ENCODE data around the gene LHFPL6. TPM values are rescaled to one million over a fixed set of nuclear protein-coding genes. Genes with fewer than 3 reads are reported as not detected.

LHFPL6 gene
- total and polyA plus RNA-seq, 5 donors from 2014 or later: 0.20 to 0.42 TPM; not detected in 3

GRCh38 chr13:39391761-39392160, 211.2 kb downstream of the LHFPL6 start:
- Histone ChIP-seq H3K9me3 (ENCODE audit: control insufficient read depth in 2 of 2, low read length in 2 of 2) (no peaks in the 10 kb centered on the region), H3K4me1 (ENCODE audit: control insufficient read depth, insufficient read depth, low read length, poor library complexity, severe bottlenecking) (no peaks in the 10 kb centered on the region), H3K36me3 (ENCODE audit: control insufficient read depth, insufficient read depth, low read length) (no peaks in the 10 kb centered on the region), H3K27me3 (ENCODE audit: control insufficient read depth, insufficient read depth, low read length) (no peaks in the 10 kb centered on the region), H3K27ac (ENCODE audit: insufficient read depth, low read length, poor library complexity, severe bottlenecking) (no peak overlapping the region), H3K4me3 (ENCODE audit: low read depth, low read length) (no peak overlapping the region)
- Mint-ChIP-seq H3K27ac (no peak overlapping the region), H3K36me3 (no peaks in the 10 kb centered on the region), H3K4me3 (no peak overlapping the region), H3K27me3 (peaks cover 4% of the 10 kb centered on the region), H3K9me3 (no peaks in the 10 kb centered on the region), H3K4me1 (no peaks in the 10 kb centered on the region)
- no peak for DNase-seq
- ATAC-seq (ENCODE audit: low read depth in 2 of 2): no peak

DNA sequence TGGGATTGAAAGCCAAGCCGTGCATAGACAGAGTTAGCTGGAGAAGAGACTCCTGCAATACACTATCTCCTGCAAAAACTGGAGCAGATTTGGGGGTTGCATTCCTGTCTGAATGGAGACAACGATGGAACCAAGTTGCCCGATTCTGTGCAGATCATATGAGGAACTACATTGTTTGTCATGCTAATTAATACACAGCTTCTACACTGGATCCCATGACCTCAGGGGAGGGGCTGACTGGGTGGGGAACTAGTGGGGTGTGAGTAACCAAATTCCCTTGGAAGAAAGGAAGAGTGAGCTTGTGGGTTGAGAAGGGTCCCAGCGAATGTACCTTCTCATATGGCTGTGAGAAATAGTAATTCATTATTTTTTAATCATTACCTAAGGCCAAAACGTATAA, 214.0 kb downstream of the LHFPL6 start:
- no peak overlapping the region for H3K27ac Mint-ChIP-seq
- Histone ChIP-seq H3K4me3 (ENCODE audit: low read depth, low read length) (no peak overlapping the region), H3K9me3 (ENCODE audit: control insufficient read depth in 2 of 2, low read length in 2 of 2) (no peaks in the 10 kb centered on the region), H3K27ac (ENCODE audit: insufficient read depth, low read length, poor library complexity, severe bottlenecking) (no peak overlapping the region), H3K36me3 (ENCODE audit: control insufficient read depth, insufficient read depth, low read length) (no peaks in the 10 kb centered on the region), H3K27me3 (ENCODE audit: control insufficient read depth, insufficient read depth, low read length) (no peaks in the 10 kb centered on the region), H3K4me1 (ENCODE audit: control insufficient read depth, insufficient read depth, low read length, poor library complexity, severe bottlenecking) (no peaks in the 10 kb centered on the region)
- no peak overlapping the region for H3K4me3 Mint-ChIP-seq
- H3K4me1 Mint-ChIP-seq: no peaks in the 10 kb centered on the region
- H3K36me3 Mint-ChIP-seq: no peaks in the 10 kb centered on the region
- ATAC-seq (ENCODE audit: low read depth in 2 of 2) (no peak), DNase-seq (no peak)
- peaks cover under 1% of the 10 kb centered on the region for H3K27me3 Mint-ChIP-seq
- H3K9me3 Mint-ChIP-seq: no peaks in the 10 kb centered on the region

DNA sequence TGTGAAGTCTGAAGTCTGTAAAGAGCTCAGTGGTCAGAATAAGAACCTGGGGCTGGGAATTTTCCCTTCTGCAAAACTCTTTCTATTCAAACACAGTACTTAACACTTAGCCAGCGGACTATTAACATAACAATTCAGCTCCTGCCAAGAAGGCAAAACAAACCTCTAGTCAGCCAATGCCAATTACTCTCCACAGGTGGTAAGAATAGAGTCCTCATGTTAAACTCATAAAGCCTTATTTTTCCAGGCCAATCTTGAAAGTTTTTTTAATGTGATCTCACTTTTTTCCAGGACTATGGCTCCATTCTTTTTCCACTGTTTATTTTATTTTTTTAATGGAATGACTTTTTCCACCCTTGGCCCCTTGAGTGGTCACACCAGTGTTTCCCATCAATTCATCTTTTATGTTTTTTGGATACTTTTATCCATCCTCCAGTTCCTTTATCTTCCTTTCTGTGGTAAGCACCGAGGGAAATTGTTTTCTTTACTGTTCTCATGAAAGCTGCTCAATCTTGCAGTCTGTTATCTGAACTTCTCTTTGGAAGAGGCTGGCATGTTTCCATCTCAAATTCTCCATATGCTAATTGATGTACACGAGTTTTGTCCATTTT, 217.3 kb downstream of the LHFPL6 start:
- Mint-ChIP-seq H3K27me3 (peaks cover 5% of the 10 kb centered on the region), H3K9me3 (no peaks in the 10 kb centered on the region), H3K4me1 (no peaks in the 10 kb centered on the region), H3K4me3 (no peak overlapping the region), H3K27ac (no peak overlapping the region), H3K36me3 (no peaks in the 10 kb centered on the region)
- Histone ChIP-seq H3K4me3 (ENCODE audit: low read depth, low read length) (no peak overlapping the region), H3K27me3 (ENCODE audit: control insufficient read depth, insufficient read depth, low read length) (no peaks in the 10 kb centered on the region), H3K36me3 (ENCODE audit: control insufficient read depth, insufficient read depth, low read length) (no peaks in the 10 kb centered on the region), H3K4me1 (ENCODE audit: control insufficient read depth, insufficient read depth, low read length, poor library complexity, severe bottlenecking) (no peaks in the 10 kb centered on the region), H3K9me3 (ENCODE audit: control insufficient read depth in 2 of 2, low read length in 2 of 2) (no peaks in the 10 kb centered on the region), H3K27ac (ENCODE audit: insufficient read depth, low read length, poor library complexity, severe bottlenecking) (no peak overlapping the region)
- ATAC-seq (ENCODE audit: low read depth in 2 of 2) (no peak), DNase-seq (no peak)

GRCh38 chr13:39385154-39385553, 217.8 kb downstream of the LHFPL6 start:
- H3K36me3 Mint-ChIP-seq: no peaks in the 10 kb centered on the region
- H3K36me3 ChIP-seq (ENCODE audit: control insufficient read depth, insufficient read depth, low read length): no peaks in the 10 kb centered on the region
- H3K4me1 ChIP-seq (ENCODE audit: control insufficient read depth, insufficient read depth, low read length, poor library complexity, severe bottlenecking): no peaks in the 10 kb centered on the region
- H3K27me3 Mint-ChIP-seq: peaks cover 5% of the 10 kb centered on the region
- no peak overlapping the region for H3K27ac Mint-ChIP-seq
- H3K27me3 ChIP-seq (ENCODE audit: control insufficient read depth, insufficient read depth, low read length): no peaks in the 10 kb centered on the region
- no peaks in the 10 kb centered on the region for H3K9me3 ChIP-seq (ENCODE audit: control insufficient read depth in 2 of 2, low read length in 2 of 2)
- no peak overlapping the region for H3K4me3 ChIP-seq (ENCODE audit: low read depth, low read length)
- no peak overlapping the region for H3K4me3 Mint-ChIP-seq
- H3K27ac ChIP-seq (ENCODE audit: insufficient read depth, low read length, poor library complexity, severe bottlenecking): no peak overlapping the region
- no peaks in the 10 kb centered on the region for H3K9me3 Mint-ChIP-seq
- no peak for ATAC-seq (ENCODE audit: low read depth in 2 of 2)
- DNase-seq: no peak
- no peaks in the 10 kb centered on the region for H3K4me1 Mint-ChIP-seq

DNA sequence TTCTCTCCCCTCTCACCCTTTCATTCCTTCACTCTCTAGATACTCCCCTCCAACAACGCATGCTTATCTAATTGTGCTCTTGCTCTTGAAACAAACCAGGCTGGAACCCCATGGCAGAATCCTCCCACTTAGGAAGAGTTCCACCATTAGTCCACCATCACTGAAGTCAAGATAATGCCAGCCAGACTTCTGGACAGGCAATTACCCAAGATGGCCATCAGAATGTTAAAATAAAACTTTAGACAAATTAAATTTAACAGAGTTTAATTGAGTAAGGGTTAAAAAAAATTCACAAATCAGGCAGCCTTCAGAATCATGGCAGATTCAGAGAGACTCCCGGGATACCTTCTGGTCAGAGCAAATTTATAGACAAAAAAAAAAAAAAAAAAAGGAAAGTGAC, 221.5 kb downstream of the LHFPL6 start:
- H3K27me3 Mint-ChIP-seq: peaks cover 12% of the 10 kb centered on the region
- DNase-seq (no peak), ATAC-seq (ENCODE audit: low read depth in 2 of 2) (no peak)
- H3K4me1 Mint-ChIP-seq: no peaks in the 10 kb centered on the region
- H3K36me3 ChIP-seq (ENCODE audit: control insufficient read depth, insufficient read depth, low read length): no peaks in the 10 kb centered on the region
- H3K9me3 ChIP-seq (ENCODE audit: control insufficient read depth in 2 of 2, low read length in 2 of 2): no peaks in the 10 kb centered on the region
- no peak overlapping the region for H3K27ac Mint-ChIP-seq
- no peak overlapping the region for H3K27ac ChIP-seq (ENCODE audit: insufficient read depth, low read length, poor library complexity, severe bottlenecking)
- H3K4me3 Mint-ChIP-seq: no peak overlapping the region
- H3K4me1 ChIP-seq (ENCODE audit: control insufficient read depth, insufficient read depth, low read length, poor library complexity, severe bottlenecking): no peaks in the 10 kb centered on the region
- no peaks in the 10 kb centered on the region for H3K36me3 Mint-ChIP-seq
- no peak overlapping the region for H3K4me3 ChIP-seq (ENCODE audit: low read depth, low read length)
- peaks cover 0 to 2% (median 0%) of the 10 kb centered on the region in 7 donors for H3K9me3 Mint-ChIP-seq
- H3K27me3 ChIP-seq (ENCODE audit: control insufficient read depth, insufficient read depth, low read length): no peaks in the 10 kb centered on the region

- no peak overlapping the region for H3K27ac ChIP-seq (ENCODE audit: insufficient read depth, low read length, poor library complexity, severe bottlenecking)
- no peaks in the 10 kb centered on the region for H3K9me3 ChIP-seq (ENCODE audit: control insufficient read depth in 2 of 2, low read length in 2 of 2)
- H3K36me3 Mint-ChIP-seq: no peaks in the 10 kb centered on the region
- no peak overlapping the region for H3K4me3 Mint-ChIP-seq
- peaks cover 12% of the 10 kb centered on the region for H3K27me3 Mint-ChIP-seq
- no peak overlapping the region for H3K4me3 ChIP-seq (ENCODE audit: low read depth, low read length)
- no peaks in the 10 kb centered on the region for H3K27me3 ChIP-seq (ENCODE audit: control insufficient read depth, insufficient read depth, low read length)
- H3K36me3 ChIP-seq (ENCODE audit: control insufficient read depth, insufficient read depth, low read length): no peaks in the 10 kb centered on the region
- no peak overlapping the region for H3K27ac Mint-ChIP-seq
- no peaks in the 10 kb centered on the region for H3K4me1 Mint-ChIP-seq
- H3K4me1 ChIP-seq (ENCODE audit: control insufficient read depth, insufficient read depth, low read length, poor library complexity, severe bottlenecking): no peaks in the 10 kb centered on the region
- DNase-seq (no peak), ATAC-seq (ENCODE audit: low read depth in 2 of 2) (no peak)
- peaks cover 0 to 2% (median 0%) of the 10 kb centered on the region in 7 donors for H3K9me3 Mint-ChIP-seq
Observed at GRCh38 chr13:39379667-39380655, 223.0 kb downstream of the LHFPL6 start.

GRCh38 chr13:39379118-39379517, 223.9 kb downstream of the LHFPL6 start:
- H3K4me3 ChIP-seq (ENCODE audit: low read depth, low read length): no peak overlapping the region
- peaks cover 0 to 2% (median 0%) of the 10 kb centered on the region in 7 donors for H3K9me3 Mint-ChIP-seq
- no peaks in the 10 kb centered on the region for H3K36me3 ChIP-seq (ENCODE audit: control insufficient read depth, insufficient read depth, low read length)
- H3K27me3 Mint-ChIP-seq: peaks cover 12% of the 10 kb centered on the region
- no peaks in the 10 kb centered on the region for H3K27me3 ChIP-seq (ENCODE audit: control insufficient read depth, insufficient read depth, low read length)
- no peak overlapping the region for H3K4me3 Mint-ChIP-seq
- no peak for DNase-seq
- H3K27ac Mint-ChIP-seq: no peak overlapping the region
- no peaks in the 10 kb centered on the region for H3K36me3 Mint-ChIP-seq
- no peak for ATAC-seq (ENCODE audit: low read depth in 2 of 2)
- H3K9me3 ChIP-seq (ENCODE audit: control insufficient read depth in 2 of 2, low read length in 2 of 2): no peaks in the 10 kb centered on the region
- no peaks in the 10 kb centered on the region for H3K4me1 ChIP-seq (ENCODE audit: control insufficient read depth, insufficient read depth, low read length, poor library complexity, severe bottlenecking)
- no peak overlapping the region for H3K27ac ChIP-seq (ENCODE audit: insufficient read depth, low read length, poor library complexity, severe bottlenecking)
- no peaks in the 10 kb centered on the region for H3K4me1 Mint-ChIP-seq

Measured in CD4-positive, CD25-positive, alpha-beta regulatory T cell (primary cell).